HG03045 (cell line): ENCODE data around the gene SLC30A3.

Source experiments
- ATAC-seq: cut with Tn5 transposase; IDR thresholded peaks from one replicate; pipeline ENCODE4 v1.9.1; 2021; ENCODE audit warnings: mild to moderate bottlenecking, moderate library complexity; ENCODE audit not compliant: unreplicated experiment

Gene SLC30A3

GRCh38 chr2:27261241-27261925 lies 1.5 kb downstream of the SLC30A3 start:
- no peak for ATAC-seq

GRCh38 chr2:27258051-27258450 lies 4.8 kb downstream of the SLC30A3 start:
- ATAC-seq, result no peak

- no peak for ATAC-seq
Observed at GRCh38 chr2:27256855-27257454, 5.9 kb downstream of the SLC30A3 start.

GRCh38 chr2:27255660-27256059 lies 7.2 kb downstream of the SLC30A3 start:
- no peak for ATAC-seq

GRCh38 chr2:27255187-27255586 lies 7.7 kb downstream of the SLC30A3 start:
- no peak for ATAC-seq

- ATAC-seq, result no peak
Observed at GRCh38 chr2:27251766-27252165, 11.1 kb downstream of the SLC30A3 start.

GRCh38 chr2:27250652-27251379 lies 12.0 kb downstream of the SLC30A3 start:
- ATAC-seq, result no peak

GRCh38 chr2:27249891-27250651 lies 12.8 kb downstream of the SLC30A3 start:
- no peak for ATAC-seq

GRCh38 chr2:27249159-27249890 lies 13.5 kb downstream of the SLC30A3 start:
- ATAC-seq, result no peak

GRCh38 chr2:27247893-27248292 lies 15.0 kb downstream of the SLC30A3 start:
- no peak for ATAC-seq

GRCh38 chr2:27245626-27246025 lies 17.2 kb downstream of the SLC30A3 start:
- no peak for ATAC-seq

GRCh38 chr2:27245116-27245515 lies 17.7 kb downstream of the SLC30A3 start:
- no peak for ATAC-seq

GRCh38 chr2:27243391-27244130 lies 19.3 kb downstream of the SLC30A3 start:
- ATAC-seq, result no peak

- no peak for ATAC-seq
Observed at GRCh38 chr2:27242614-27242951, 20.3 kb downstream of the SLC30A3 start.

GRCh38 chr2:27241761-27242613 lies 20.9 kb downstream of the SLC30A3 start:
- no peak for ATAC-seq

- no peak for ATAC-seq
Observed at GRCh38 chr2:27240406-27240805, 22.4 kb downstream of the SLC30A3 start.

GRCh38 chr2:27238976-27239375 lies 23.9 kb downstream of the SLC30A3 start:
- no peak for ATAC-seq

GRCh38 chr2:27237341-27237945 lies 25.4 kb downstream of the SLC30A3 start:
- ATAC-seq, result no peak

- no peak for ATAC-seq
Observed at GRCh38 chr2:27236626-27237025, 26.2 kb downstream of the SLC30A3 start.
